H1 (cell line): ENCODE results near the gene RBP4. TPM values are rescaled to one million over a fixed set of nuclear protein-coding genes. Genes with fewer than 3 reads are reported as not detected.

ENCODE experiments used
- CTCF ChIA-PET: fragments of 300-600 bp; sonication (Branson Sonifier 250); formaldehyde crosslinking; loops from one replicate; lab custom pipeline; 2021; ENCODE audit not compliant: partially characterized antibody; lab: Charles Lee
- POLR2A ChIA-PET: fragments of 300-600 bp; sonication (Branson Sonifier 250); formaldehyde crosslinking; loops from one replicate; lab custom pipeline; 2021; ENCODE audit warnings: inconsistent platforms; ENCODE audit not compliant: partially characterized antibody; lab: Charles Lee
- DNase-seq, 2 experiments: peaks; one replicate each; pipeline versions ENCODE4 v3.0.0 to v3.0.0-alpha.2; 2010 to 2022; ENCODE audit warnings: low spot score in 2 of 2, low read depth in 1 of 2, mixed read lengths in 1 of 2
- FAIRE-seq: peaks from 2 replicates; lab custom pipeline; 2011; peaks lifted over from hg19 to GRCh38; lab: Jason Lieb, UNC
- H2AFZ ChIP-seq: 2 replicates; pipeline ENCODE4 v1.8.1; 2012; ENCODE audit warnings: low read length, inconsistent platforms
- H2AK5ac ChIP-seq: 2 replicates; pipeline ENCODE4 v1.6.1; 2013; ENCODE audit warnings: low read depth, low read length
- H2BK120ac ChIP-seq: replicated peaks from 2 replicates; pipeline ENCODE3; 2013; ENCODE audit warnings: low read depth, low read length, inconsistent platforms
- H2BK12ac ChIP-seq: 2 replicates; pipeline ENCODE4 v1.6.1; 2013; ENCODE audit warnings: low read depth, low read length
- H2BK15ac ChIP-seq: 2 replicates; pipeline ENCODE4 v1.6.1; 2013; ENCODE audit warnings: low read length
- H2BK20ac ChIP-seq: 2 replicates; pipeline ENCODE4 v1.6.1; 2013; ENCODE audit warnings: low read length
- H2BK5ac ChIP-seq: 2 replicates; pipeline ENCODE4 v1.6.1; 2013; ENCODE audit warnings: low read depth, low read length
- H3K14ac ChIP-seq: 2 replicates; pipeline ENCODE4 v1.6.1; 2013; ENCODE audit warnings: inconsistent platforms; ENCODE audit not compliant: insufficient read length
- H3K18ac ChIP-seq: 2 replicates; pipeline ENCODE4 v1.6.1; 2013; ENCODE audit warnings: low read length; ENCODE audit errors: extremely low read depth
- H3K23ac ChIP-seq: 2 replicates; pipeline ENCODE4 v1.6.1; 2013; ENCODE audit warnings: inconsistent platforms; ENCODE audit not compliant: insufficient read length
- H3K23me2 ChIP-seq: 2 replicates; pipeline ENCODE4 v1.6.1; 2013; ENCODE audit warnings: low read depth, low read length
- H3K27ac ChIP-seq: 2 replicates; pipeline ENCODE4 v1.6.1; 2011; ENCODE audit warnings: low read depth, low read length, inconsistent platforms
- H3K27me3 ChIP-seq, 4 experiments: replicated peaks in 1 of 4; 1 replicate in 1 of 4; 2 replicates in 3 of 4; pipeline versions ENCODE4 v1.6.1 to v1.8.1; 2011 to 2013; ENCODE audit warnings: low read length in 3 of 4, mild to moderate bottlenecking in 3 of 4, inconsistent platforms in 2 of 4, mixed read lengths in 2 of 4, moderate library complexity in 1 of 4; ENCODE audit not compliant: control insufficient read depth in 3 of 4, insufficient read depth in 3 of 4; ENCODE audit errors: extremely low read depth in 1 of 4
- H3K36me3 ChIP-seq, 4 experiments: 2 replicates each; pipeline versions ENCODE4 v1.6.1 to v1.8.1; 2011 to 2013; ENCODE audit warnings: mild to moderate bottlenecking in 4 of 4, low read length in 3 of 4, moderate library complexity in 2 of 4, control low read depth in 1 of 4, inconsistent platforms in 1 of 4; ENCODE audit not compliant: insufficient read depth in 4 of 4, control insufficient read depth in 2 of 4
- H3K4ac ChIP-seq: replicated peaks from 2 replicates; pipeline ENCODE3; 2013; ENCODE audit warnings: low read length, low read depth, mixed read lengths, inconsistent platforms; ENCODE audit not compliant: insufficient read length
- H3K4me1 ChIP-seq, 4 experiments: replicated peaks in 1 of 4; 1 replicate in 1 of 4; 2 replicates in 3 of 4; pipeline versions ENCODE4 v1.6.1 to v1.8.1; 2011 to 2013; ENCODE audit warnings: low read length in 3 of 4, inconsistent platforms in 2 of 4, mixed read lengths in 1 of 4; ENCODE audit not compliant: insufficient read depth in 4 of 4, control insufficient read depth in 3 of 4
- H3K4me2 ChIP-seq, 2 experiments: 2 replicates each; pipeline versions ENCODE4 v1.6.1 to v1.8.1; 2011 to 2013; ENCODE audit warnings: low read depth in 2 of 2, low read length in 2 of 2, control low read depth in 1 of 2, inconsistent platforms in 1 of 2, mild to moderate bottlenecking in 1 of 2; ENCODE audit not compliant: insufficient read depth in 1 of 2
- H3K4me3 ChIP-seq, 4 experiments: fragments of 200-600, 300-600 bp in 1 of 4; sonication (generic), shearing (Covaris generic), sonication (Bioruptor Twin) in 1 of 4; 2 replicates each; pipeline versions ENCODE4 v1.5.1 to v1.8.1; 2011 to 2016; ENCODE audit warnings: low read length in 4 of 4, low read depth in 3 of 4, control low read depth in 2 of 4, inconsistent platforms in 2 of 4, mild to moderate bottlenecking in 2 of 4, mixed read lengths in 1 of 4, moderate library complexity in 1 of 4; ENCODE audit not compliant: insufficient read depth in 2 of 4; ENCODE audit errors: extremely low read depth in 1 of 4
- H3K56ac ChIP-seq: replicated peaks from 2 replicates; pipeline ENCODE3; 2013; ENCODE audit warnings: low read depth, mild to moderate bottlenecking, mixed read lengths, low read length, inconsistent platforms; ENCODE audit not compliant: insufficient read length
- H3K79me1 ChIP-seq: 2 replicates; pipeline ENCODE4 v1.6.1; 2013; ENCODE audit warnings: low read depth, low read length, control low read depth
- H3K79me2 ChIP-seq, 2 experiments: 2 replicates each; pipeline versions ENCODE4 v1.6.1 to v1.8.1; 2012 to 2013; ENCODE audit warnings: low read length in 2 of 2, mild to moderate bottlenecking in 2 of 2, inconsistent platforms in 1 of 2; ENCODE audit not compliant: insufficient read depth in 2 of 2, control insufficient read depth in 1 of 2
- H3K9ac ChIP-seq, 4 experiments: replicated peaks in 1 of 4; 1 replicate in 1 of 4; 2 replicates in 3 of 4; pipeline versions ENCODE4 v1.6.1 to v1.8.1; 2011 to 2013; ENCODE audit warnings: low read depth in 3 of 4, low read length in 3 of 4, control low read depth in 2 of 4, mild to moderate bottlenecking in 2 of 4, moderate library complexity in 2 of 4, inconsistent platforms in 1 of 4; ENCODE audit errors: extremely low read depth in 1 of 4
- H3K9me3 ChIP-seq, 2 experiments: 2 replicates each; pipeline versions ENCODE4 v1.6.1 to v1.8.1; 2012 to 2013; ENCODE audit warnings: mild to moderate bottlenecking in 2 of 2, moderate library complexity in 2 of 2, control low read depth in 1 of 2, inconsistent platforms in 1 of 2, low read depth in 1 of 2, low read length in 1 of 2, mixed read lengths in 1 of 2; ENCODE audit not compliant: insufficient read depth in 2 of 2
- H4K20me1 ChIP-seq, 2 experiments: replicated peaks in 1 of 2; 2 replicates each; pipeline versions ENCODE3 to v1.8.1; 2011 to 2013; ENCODE audit warnings: inconsistent platforms in 2 of 2, low read length in 2 of 2, mild to moderate bottlenecking in 1 of 2; ENCODE audit not compliant: insufficient read depth in 2 of 2, control insufficient read depth in 1 of 2
- H4K5ac ChIP-seq: 2 replicates; pipeline ENCODE4 v1.6.1; 2013; ENCODE audit warnings: low read length, low read depth, mixed read lengths, inconsistent platforms; ENCODE audit not compliant: insufficient read length
- H4K8ac ChIP-seq: 2 replicates; pipeline ENCODE4 v1.8.0; 2013; ENCODE audit warnings: mild to moderate bottlenecking, moderate library complexity, low read length, inconsistent platforms; ENCODE audit not compliant: insufficient read depth; ENCODE audit errors: extremely low read depth
- H4K91ac ChIP-seq: replicated peaks from 2 replicates; pipeline ENCODE3; 2013; ENCODE audit warnings: low read length, mixed read lengths, inconsistent platforms; ENCODE audit not compliant: insufficient read length
- CBX5 ChIP-seq: fragments of 300-800, 300-1000 bp; sonication (generic); IDR thresholded peaks from 2 replicates; pipeline ENCODE4 v1.7.1; 2016; ENCODE audit warnings: antibody characterized with exemption, low read length, low read depth
- CHD2 ChIP-seq: IDR thresholded peaks from 2 replicates; pipeline ENCODE4 v1.6.1; 2012; ENCODE audit warnings: low read length, improper control_type of control experiment
- CTCF ChIP-seq, 3 experiments: IDR thresholded peaks; 1 replicate in 2 of 3; 2 replicates in 1 of 3; pipeline versions ENCODE4 v1.5.1 to v1.6.1; 2011; ENCODE audit warnings: low read length in 3 of 3, mild to moderate bottlenecking in 3 of 3, inconsistent platforms in 2 of 3, low read depth in 1 of 3, moderate library complexity in 1 of 3; ENCODE audit not compliant: insufficient read depth in 1 of 3; ENCODE audit errors: control extremely low read depth in 1 of 3
- KDM5A ChIP-seq: fragments of 200-600 bp; IDR thresholded peaks from 2 replicates; pipeline ENCODE4 v1.7.1; 2012; ENCODE audit warnings: mild to moderate bottlenecking, low read length, inconsistent platforms, mixed read lengths
- MAX ChIP-seq: IDR thresholded peaks from 2 replicates; pipeline ENCODE4 v1.6.1; 2012; ENCODE audit warnings: inconsistent platforms
- NANOG ChIP-seq: IDR thresholded peaks from 2 replicates; pipeline ENCODE4 v1.6.1; 2011; ENCODE audit warnings: low read length, low read depth, mild to moderate bottlenecking, inconsistent platforms; ENCODE audit not compliant: insufficient read depth, poor library complexity, severe bottlenecking
- POLR2AphosphoS5 ChIP-seq: IDR thresholded peaks from 2 replicates; pipeline ENCODE4 v1.6.1; 2011; ENCODE audit warnings: low read depth, low read length
- SIRT6 ChIP-seq: IDR thresholded peaks from one replicate; pipeline ENCODE4 v1.7.1; 2012; ENCODE audit warnings: low read length, inconsistent platforms
- SP1 ChIP-seq: IDR thresholded peaks from 2 replicates; pipeline ENCODE4 v1.6.1; 2011; ENCODE audit warnings: low read depth, low read length
- SRF ChIP-seq: IDR thresholded peaks from 2 replicates; pipeline ENCODE4 v1.6.1; 2011; ENCODE audit warnings: mild to moderate bottlenecking, low read depth, low read length, moderate library complexity
- TAF1 ChIP-seq: IDR thresholded peaks from 2 replicates; pipeline ENCODE4 v1.6.1; 2011; ENCODE audit warnings: mild to moderate bottlenecking, low read depth, low read length
- TAF7 ChIP-seq: optimal IDR thresholded peaks from 2 replicates; pipeline ENCODE3; 2011; ENCODE audit warnings: low read depth, mild to moderate bottlenecking, inconsistent platforms, low read length, moderate library complexity, borderline replicate concordance
- WGBS, 2 experiments: shearing (Covaris generic) in 1 of 2; methylation state at CpG; one replicate each; pipeline versions ENCODE4 v1.1.6 to v1.1.7; 2013 to 2015; ENCODE audit warnings: low lambda C conversion rate in 2 of 2, mixed read lengths in 2 of 2, inconsistent platforms in 1 of 2, low coverage in 1 of 2, missing lambda C conversion rate in 1 of 2; ENCODE audit not compliant: insufficient replicate concordance in 2 of 2, insufficient coverage in 1 of 2, insufficient read length in 1 of 2; ENCODE audit errors: extremely low coverage in 1 of 2, missing lambda C conversion rate in 1 of 2; 5-methylcytosine and 5-hydroxymethylcytosine counted together
- polyA plus RNA-seq, 7 experiments: library from polyadenylated mRNA; depleted of rRNA in 3 of 7; stranded (reverse) in 5 of 7; unstranded in 2 of 7; fragments of >200 nt in 5 of 7; fragments of 200-250 nt in 2 of 7; gene quantifications; 1 replicate in 5 of 7; 2 replicates in 1 of 7; 4 replicates in 1 of 7; pipeline versions ENCODE4 v1.2.1 to v1.2.3, GENCODE V29; 2011 to 2013; ENCODE audit warnings: missing spikeins in 2 of 7, mixed read lengths in 2 of 7
- total RNA-seq: library from RNA; stranded (reverse); fragmentation: NEBNext Ultra II Directional; extraction: Animal tissue kit (Norgen Biotek cat#: 25700); gene quantifications from 2 replicates; pipeline ENCODE4 v1.2.1, GENCODE V29; 2021

RBP4 gene
- total and polyA plus RNA-seq, 2 of the 8 experiments (the other 6 are each of a cell fraction or from before 2014, with no cell fraction given), result 0.42 to 0.97 TPM

GRCh38 chr10:93559490-93559889 is 41.5 kb downstream of the RBP4 start:
- no peak overlapping the region for H3K23ac ChIP-seq
- H3K18ac ChIP-seq, result no peak overlapping the region
- H4K20me1 ChIP-seq, result no peaks in the 10 kb centered on the region
- H2BK5ac ChIP-seq, result no peak overlapping the region
- H3K79me1 ChIP-seq, result no peaks in the 10 kb centered on the region
- H3K4me2 ChIP-seq, result no peak overlapping the region
- no peak overlapping the region for H2BK15ac ChIP-seq
- H2BK20ac ChIP-seq, result no peak overlapping the region
- FAIRE-seq (no peak), DNase-seq (no peak)
- no peak overlapping the region for H3K4ac ChIP-seq
- H3K9ac ChIP-seq, result no peak overlapping the region
- H3K36me3 ChIP-seq, result no peaks in the 10 kb centered on the region
- peaks cover 0 to 5% (median 1%) of the 10 kb centered on the region in 4 experiments; a peak in 5 of 7 replicates for H3K27me3 ChIP-seq
- H3K27ac ChIP-seq, result no peak overlapping the region
- POLR2A ChIA-PET, result no interaction called here
- H3K4me3 ChIP-seq, result no peak overlapping the region
- no peak overlapping the region for H4K5ac ChIP-seq
- peaks cover 0 to 4% (median 1%) of the 10 kb centered on the region in 4 experiments; a peak in 2 of 7 replicates for H3K4me1 ChIP-seq
- no peak overlapping the region for H2BK12ac ChIP-seq
- H3K9me3 ChIP-seq, result no peaks in the 10 kb centered on the region
- CTCF ChIA-PET, result interaction anchor here (1.0 to 1.1 kb wide), 3 partner anchors 14 to 125 kb away, joined by 3 to 4 read pairs (median 3); no protein-coding TSS in a partner anchor
- no peak overlapping the region for H2BK120ac ChIP-seq
- H3K23me2 ChIP-seq, result no peaks in the 10 kb centered on the region
- no peak overlapping the region for H3K14ac ChIP-seq
- no peak overlapping the region for H3K56ac ChIP-seq
- no peak overlapping the region for H2AFZ ChIP-seq
- WGBS, 2 experiments, result 93% methylated on average over 5 of the region's 9 CpGs; no CpG with 5 or more reads in 1 of the 2 experiments
- no peak overlapping the region for H4K91ac ChIP-seq
- H3K79me2 ChIP-seq, result no peaks in the 10 kb centered on the region
- H2AK5ac ChIP-seq, result no peak overlapping the region
- H4K8ac ChIP-seq, result no peak overlapping the region
- TF ChIP-seq SP1 (no peak), CTCF (IDR thresholded peaks at IDR 0.05; ENCODE audit: control extremely low read depth in 1 of 3, insufficient read depth in 1 of 3, low read depth in 1 of 3, low read length in 3 of 3) (no peak), TAF7 (no peak), CHD2 (no peak), SIRT6 (no peak), KDM5A (no peak), CBX5 (no peak), SRF (no peak), POLR2AphosphoS5 (no peak), TAF1 (no peak), MAX (no peak), NANOG (no peak)
